Osteoblast (primary cell): ENCODE results near the gene LRP5. TPM values are rescaled to one million over a fixed set of nuclear protein-coding genes. Genes with fewer than 3 reads are reported as not detected.

Experiments
- DNase-seq: peaks from one replicate; pipeline ENCODE4 v3.0.0; 2011; ENCODE audit warnings: low spot score, mixed read lengths; ENCODE audit not compliant: insufficient read length; ENCODE audit errors: missing footprints
- H2AFZ ChIP-seq: 2 replicates; pipeline ENCODE4 v1.6.0; 2011; ENCODE audit warnings: mild to moderate bottlenecking, low read length
- H3K27ac ChIP-seq: 2 replicates; pipeline ENCODE4 v1.5.1; 2011; ENCODE audit warnings: mild to moderate bottlenecking, low read depth, low read length, moderate library complexity
- H3K27me3 ChIP-seq: 2 replicates; pipeline ENCODE4 v1.6.0; 2012; ENCODE audit warnings: mild to moderate bottlenecking, control low read depth, inconsistent platforms, low read length, moderate library complexity; ENCODE audit not compliant: insufficient read depth
- H3K36me3 ChIP-seq: 2 replicates; pipeline ENCODE4 v1.5.1; 2011; ENCODE audit warnings: mild to moderate bottlenecking, low read length, control low read depth, moderate library complexity; ENCODE audit not compliant: insufficient read depth
- H3K4me1 ChIP-seq: 2 replicates; pipeline ENCODE4 v1.5.1; 2011; ENCODE audit warnings: mild to moderate bottlenecking, low read length, control low read depth, moderate library complexity; ENCODE audit not compliant: insufficient read depth
- H3K4me2 ChIP-seq: 2 replicates; pipeline ENCODE4 v1.6.0; 2011; ENCODE audit warnings: mild to moderate bottlenecking, low read length; ENCODE audit not compliant: insufficient read depth
- H3K4me3 ChIP-seq: fragments of 200-600 bp; sonication (generic); 3 replicates; pipeline ENCODE4 v1.5.1; 2012; ENCODE audit warnings: mild to moderate bottlenecking, low read length, inconsistent platforms; ENCODE audit not compliant: insufficient read depth
- H3K79me2 ChIP-seq: 2 replicates; pipeline ENCODE4 v1.6.0; 2012; ENCODE audit warnings: mild to moderate bottlenecking, low read length, control low read depth, inconsistent platforms; ENCODE audit not compliant: insufficient read depth
- H3K9me3 ChIP-seq: 2 replicates; pipeline ENCODE4 v1.5.1; 2011; ENCODE audit warnings: low read depth, low read length, control low read depth
- H4K20me1 ChIP-seq: 2 replicates; pipeline ENCODE4 v1.6.0; 2012; ENCODE audit warnings: mild to moderate bottlenecking, low read length, control low read depth; ENCODE audit not compliant: insufficient read depth
- total RNA-seq: library from RNA; depleted of rRNA; stranded (reverse); fragments of >200 nt; gene quantifications from 2 replicates; pipeline ENCODE4 v1.2.3, GENCODE V29; 2012
- TF ChIP-seq, protein P1 (sequence below): IDR thresholded peaks from 2 replicates; pipeline ENCODE4 v1.5.1; 2011; ENCODE audit warnings: mild to moderate bottlenecking, low read depth, low read length, moderate library complexity; ENCODE audit errors: extremely low read depth

Gene LRP5
- total RNA-seq, 1 donor: 16.3 TPM

DNA sequence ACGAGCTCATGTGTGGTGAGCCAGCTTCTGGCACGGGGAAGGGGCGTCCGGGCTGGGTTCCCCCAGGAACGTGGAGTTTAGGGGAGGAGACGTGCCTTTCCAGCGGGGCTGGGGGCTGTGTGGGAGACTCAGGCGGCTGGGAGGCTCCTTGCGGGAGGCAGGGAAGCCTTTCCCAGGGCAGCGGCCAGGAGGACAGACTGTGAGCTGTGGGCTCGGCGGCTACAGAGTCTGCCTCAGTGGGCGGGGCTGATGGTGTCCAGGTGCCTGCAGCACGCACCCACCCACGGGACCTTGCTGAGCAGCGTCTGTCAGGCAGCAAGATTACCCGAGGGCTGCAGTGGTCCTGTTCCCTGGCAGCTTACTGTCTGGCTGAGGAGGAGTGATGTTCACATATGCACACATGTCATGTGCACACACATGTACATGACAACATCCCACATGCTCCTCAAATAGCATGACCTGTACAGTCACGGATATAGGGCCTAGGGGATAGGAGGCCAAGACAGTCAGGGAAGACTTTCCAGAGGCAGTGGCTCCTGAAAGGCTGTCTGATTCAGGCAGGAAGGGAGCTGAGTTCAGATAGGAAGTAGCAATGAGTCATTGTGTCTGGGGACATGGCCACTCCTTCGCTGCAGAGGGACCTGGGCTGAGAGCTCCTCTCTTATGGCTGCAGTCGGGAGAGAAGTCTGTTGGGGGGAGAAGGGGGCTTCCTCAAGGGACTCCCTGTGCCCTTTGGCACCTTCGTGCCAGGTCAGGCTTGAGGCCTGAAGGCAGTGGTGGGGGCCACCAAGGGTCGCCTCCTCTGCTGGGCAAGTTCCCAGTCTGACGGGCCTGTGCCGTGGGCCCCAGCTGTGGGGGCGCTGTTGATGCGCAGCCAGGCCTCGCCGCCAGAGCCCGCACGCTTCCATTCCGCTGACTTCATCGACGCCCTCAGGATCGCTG lies 124.9 kb downstream of the LRP5 start:
- Histone ChIP-seq H3K4me3 (peak overlapping the region; percentile 33), H3K27ac (peak overlapping the region; percentile 54), H3K27me3 (no peaks in the 10 kb centered on the region), H3K36me3 (peaks cover 6% of the 10 kb centered on the region), H3K4me2 (peak overlapping the region; percentile 44), H4K20me1 (no peaks in the 10 kb centered on the region), H3K79me2 (no peaks in the 10 kb centered on the region), H2AFZ (peak overlapping the region; percentile 87), H3K4me1 (peaks cover 16% of the 10 kb centered on the region), H3K9me3 (no peaks in the 10 kb centered on the region)
- TF ChIP-seq, protein P1, sequence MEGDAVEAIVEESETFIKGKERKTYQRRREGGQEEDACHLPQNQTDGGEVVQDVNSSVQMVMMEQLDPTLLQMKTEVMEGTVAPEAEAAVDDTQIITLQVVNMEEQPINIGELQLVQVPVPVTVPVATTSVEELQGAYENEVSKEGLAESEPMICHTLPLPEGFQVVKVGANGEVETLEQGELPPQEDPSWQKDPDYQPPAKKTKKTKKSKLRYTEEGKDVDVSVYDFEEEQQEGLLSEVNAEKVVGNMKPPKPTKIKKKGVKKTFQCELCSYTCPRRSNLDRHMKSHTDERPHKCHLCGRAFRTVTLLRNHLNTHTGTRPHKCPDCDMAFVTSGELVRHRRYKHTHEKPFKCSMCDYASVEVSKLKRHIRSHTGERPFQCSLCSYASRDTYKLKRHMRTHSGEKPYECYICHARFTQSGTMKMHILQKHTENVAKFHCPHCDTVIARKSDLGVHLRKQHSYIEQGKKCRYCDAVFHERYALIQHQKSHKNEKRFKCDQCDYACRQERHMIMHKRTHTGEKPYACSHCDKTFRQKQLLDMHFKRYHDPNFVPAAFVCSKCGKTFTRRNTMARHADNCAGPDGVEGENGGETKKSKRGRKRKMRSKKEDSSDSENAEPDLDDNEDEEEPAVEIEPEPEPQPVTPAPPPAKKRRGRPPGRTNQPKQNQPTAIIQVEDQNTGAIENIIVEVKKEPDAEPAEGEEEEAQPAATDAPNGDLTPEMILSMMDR: peak; percentile 7
- peak; percentile 100 for DNase-seq

- Histone ChIP-seq H4K20me1 (no peaks in the 10 kb centered on the region), H2AFZ (no peak overlapping the region), H3K9me3 (no peaks in the 10 kb centered on the region), H3K4me2 (no peak overlapping the region), H3K27ac (peak overlapping the region; percentile 17), H3K27me3 (no peaks in the 10 kb centered on the region), H3K79me2 (no peaks in the 10 kb centered on the region), H3K4me1 (peaks cover 16% of the 10 kb centered on the region), H3K4me3 (no peak overlapping the region), H3K36me3 (peaks cover 6% of the 10 kb centered on the region)
- TF ChIP-seq, protein P1: no peak
- no peak for DNase-seq
These were observed 125.7 kb downstream of the LRP5 start for GRCh38 chr11:68437927-68438657.

GRCh38 chr11:68438658-68439259 lies 126.4 kb downstream of the LRP5 start:
- H4K20me1 ChIP-seq: no peaks in the 10 kb centered on the region
- H3K27ac ChIP-seq: no peak overlapping the region
- H3K9me3 ChIP-seq: no peaks in the 10 kb centered on the region
- H3K4me2 ChIP-seq: no peak overlapping the region
- DNase-seq: no peak
- H3K27me3 ChIP-seq: no peaks in the 10 kb centered on the region
- H3K4me3 ChIP-seq: no peak overlapping the region
- H3K79me2 ChIP-seq: no peaks in the 10 kb centered on the region
- H2AFZ ChIP-seq: no peak overlapping the region
- peaks cover 16% of the 10 kb centered on the region for H3K4me1 ChIP-seq
- H3K36me3 ChIP-seq: peaks cover 6% of the 10 kb centered on the region
- TF ChIP-seq, protein P1: no peak
